Endodermal cell (in vitro differentiated cells): ENCODE measurements around the gene GPC3. TPM values are rescaled to one million over a fixed set of nuclear protein-coding genes. Genes with fewer than 3 reads are reported as not detected.

ENCODE experiments used
- DNase-seq: peaks from one replicate; pipeline ENCODE4 v3.0.0-alpha.2; 2017
- H3K27ac ChIP-seq: 2 replicates; pipeline ENCODE4 v1.5.1; 2013; ENCODE audit warnings: mild to moderate bottlenecking, low read depth, low read length, moderate library complexity
- H3K27me3 ChIP-seq: 2 replicates; pipeline ENCODE4 v1.6.1; 2013; ENCODE audit warnings: mild to moderate bottlenecking, low read length, moderate library complexity; ENCODE audit not compliant: insufficient read depth, control insufficient read depth, poor library complexity, severe bottlenecking
- H3K36me3 ChIP-seq: 2 replicates; pipeline ENCODE4 v1.7.0; 2013; ENCODE audit warnings: mild to moderate bottlenecking, low read length, moderate library complexity; ENCODE audit not compliant: control insufficient read depth, insufficient read depth
- H3K4me1 ChIP-seq: one replicate; pipeline ENCODE4 v1.7.0; 2013; ENCODE audit warnings: low read length; ENCODE audit not compliant: control insufficient read depth, insufficient read depth
- H3K4me3 ChIP-seq: 2 replicates; pipeline ENCODE4 v1.5.1; 2013; ENCODE audit warnings: mild to moderate bottlenecking, low read length, moderate library complexity
- H3K9ac ChIP-seq: 2 replicates; pipeline ENCODE4 v1.6.1; 2013; ENCODE audit warnings: mild to moderate bottlenecking, low read length, moderate library complexity; ENCODE audit not compliant: poor library complexity, severe bottlenecking; ENCODE audit errors: extremely low read depth
- H3K9me3 ChIP-seq: 2 replicates; pipeline ENCODE4 v1.6.1; 2013; ENCODE audit warnings: mild to moderate bottlenecking, low read length, moderate library complexity; ENCODE audit not compliant: control insufficient read depth
- H3K27ac Mint-ChIP-seq: 2 replicates; pipeline ENCODE4 v1.8.0; 2020; ENCODE audit warnings: mixed read lengths
- H3K27me3 Mint-ChIP-seq: 2 replicates; pipeline ENCODE4 v1.8.0; 2021; ENCODE audit warnings: mild to moderate bottlenecking, mixed read lengths; ENCODE audit not compliant: insufficient read depth
- H3K36me3 Mint-ChIP-seq: 2 replicates; pipeline ENCODE4 v1.8.0; 2020; ENCODE audit warnings: low read depth, mixed read lengths
- H3K4me1 Mint-ChIP-seq: 2 replicates; pipeline ENCODE4 v1.8.0; 2020; ENCODE audit warnings: mixed read lengths
- H3K4me3 Mint-ChIP-seq: 2 replicates; pipeline ENCODE4 v1.8.0; 2020; ENCODE audit warnings: mild to moderate bottlenecking, moderate library complexity, mixed read lengths
- H3K9me3 Mint-ChIP-seq: 2 replicates; pipeline ENCODE4 v1.8.0; 2020; ENCODE audit warnings: mild to moderate bottlenecking, mixed read lengths
- CTCF ChIP-seq: fragments of 200-600 bp; sonication (generic); conservative IDR thresholded peaks from 2 replicates; pipeline ENCODE4 v1.5.0; 2021; ENCODE audit warnings: antibody characterized with exemption, mild to moderate bottlenecking
- WGBS, 2 experiments: methylation state at CpG; one replicate each; pipeline versions ENCODE4 v1.1.5 to v1.1.7; 2013; ENCODE audit warnings: missing lambda C conversion rate in 2 of 2, mixed read lengths in 1 of 2; ENCODE audit not compliant: insufficient coverage in 1 of 2, insufficient read length in 1 of 2; 5-methylcytosine and 5-hydroxymethylcytosine counted together
- total RNA-seq, 2 donors: library from RNA; stranded (reverse); fragmentation: NEBNext Ultra II Directional in 1 of 2; extraction: Animal tissue kit (Norgen Biotek cat#: 25700) in 1 of 2; gene quantifications; 2 replicates in 1 of 2; 3 replicates in 1 of 2; pipeline ENCODE4 v1.2.1, GENCODE V29; 2021

Gene GPC3
- total RNA-seq, 2 donors from 2014 or later, result 39.5 to 125 TPM

GRCh38 chrX:133634416-133634815 is 351.0 kb downstream of the GPC3 start:
- Mint-ChIP-seq H3K36me3 (no peaks in the 10 kb centered on the region), H3K9me3 (no peaks in the 10 kb centered on the region), H3K27ac (no peak overlapping the region), H3K4me1 (peaks cover 20% of the 10 kb centered on the region), H3K4me3 (no peak overlapping the region), H3K27me3 (no peaks in the 10 kb centered on the region)
- TF ChIP-seq CTCF, result no peak
- H3K4me1 ChIP-seq, result no peaks in the 10 kb centered on the region
- no peaks in the 10 kb centered on the region for H3K27me3 ChIP-seq
- no peak overlapping the region for H3K27ac ChIP-seq
- no peaks in the 10 kb centered on the region for H3K9me3 ChIP-seq
- 100% methylated on average over 1 of the region's 1 CpG; no CpG with 5 or more reads in 1 of the 2 experiments for WGBS, 2 experiments
- no peaks in the 10 kb centered on the region for H3K36me3 ChIP-seq
- no peak overlapping the region for H3K9ac ChIP-seq
- DNase-seq, result no peak
- no peak overlapping the region for H3K4me3 ChIP-seq

DNA sequence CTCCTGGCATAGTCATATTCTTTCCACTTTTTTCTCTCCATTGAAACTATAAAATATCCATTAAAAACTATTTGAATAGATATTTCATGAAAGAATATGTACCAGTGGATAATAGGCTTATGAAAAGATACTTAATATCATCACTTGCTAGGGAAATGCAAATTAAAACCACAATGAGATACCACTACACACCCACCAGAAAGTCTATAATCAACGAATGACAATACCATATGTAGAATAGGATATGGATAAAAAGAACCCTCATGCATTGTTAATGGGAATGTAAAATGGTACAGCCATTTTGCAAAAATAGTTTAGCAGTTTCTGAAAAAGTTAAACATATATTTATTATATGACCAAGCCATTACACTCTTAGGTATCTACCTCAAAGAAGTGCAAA is 351.4 kb downstream of the GPC3 start:
- no peaks in the 10 kb centered on the region for H3K4me1 ChIP-seq
- TF ChIP-seq CTCF, result no peak
- DNase-seq, result no peak
- no peak overlapping the region for H3K27ac Mint-ChIP-seq
- no peak overlapping the region for H3K4me3 Mint-ChIP-seq
- no peak overlapping the region for H3K4me3 ChIP-seq
- no peaks in the 10 kb centered on the region for H3K9me3 ChIP-seq
- no peaks in the 10 kb centered on the region for H3K9me3 Mint-ChIP-seq
- WGBS, 2 experiments, result no CpG with 5 or more reads among the region's 1 CpG
- no peaks in the 10 kb centered on the region for H3K27me3 Mint-ChIP-seq
- no peaks in the 10 kb centered on the region for H3K36me3 Mint-ChIP-seq
- H3K27ac ChIP-seq, result no peak overlapping the region
- H3K27me3 ChIP-seq, result no peaks in the 10 kb centered on the region
- H3K9ac ChIP-seq, result no peak overlapping the region
- peaks cover 18% of the 10 kb centered on the region for H3K4me1 Mint-ChIP-seq
- no peaks in the 10 kb centered on the region for H3K36me3 ChIP-seq

DNA sequence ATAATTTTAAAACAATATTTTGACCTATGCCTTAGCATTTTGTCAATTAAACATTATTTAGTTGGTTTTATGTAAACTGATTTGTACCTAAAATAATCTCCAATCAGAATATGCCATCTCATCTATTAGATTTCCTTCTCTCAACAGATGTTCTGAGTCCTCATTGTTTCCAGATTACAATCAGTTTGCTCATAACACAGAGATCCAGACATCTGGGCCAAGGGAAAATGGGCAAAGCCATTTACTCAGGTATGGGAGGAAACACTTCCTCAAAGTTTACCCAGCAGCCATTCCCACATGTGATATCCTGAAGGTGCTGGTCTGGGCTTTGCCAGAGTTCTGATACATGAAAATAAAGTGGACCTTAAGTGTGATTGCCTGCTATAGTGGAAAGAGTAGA is 352.2 kb downstream of the GPC3 start:
- no peaks in the 10 kb centered on the region for H3K27me3 ChIP-seq

More for the DNA sequence above, 352.2 kb downstream of the GPC3 start:
- TF ChIP-seq CTCF, result no peak
- DNase-seq, result no peak
- H3K4me1 ChIP-seq, result no peaks in the 10 kb centered on the region
- H3K9me3 Mint-ChIP-seq, result no peaks in the 10 kb centered on the region
- peaks cover 16% of the 10 kb centered on the region for H3K4me1 Mint-ChIP-seq
- no peak overlapping the region for H3K27ac Mint-ChIP-seq
- H3K36me3 Mint-ChIP-seq, result no peaks in the 10 kb centered on the region
- no peak overlapping the region for H3K4me3 ChIP-seq
- no peak overlapping the region for H3K4me3 Mint-ChIP-seq
- H3K36me3 ChIP-seq, result no peaks in the 10 kb centered on the region
- no peaks in the 10 kb centered on the region for H3K9me3 ChIP-seq
- no peak overlapping the region for H3K9ac ChIP-seq
- no peak overlapping the region for H3K27ac ChIP-seq
- no peaks in the 10 kb centered on the region for H3K27me3 Mint-ChIP-seq
